HG03442 (cell line): ENCODE data around the gene GABRE.

Source experiments
- ATAC-seq: cut with Tn5 transposase; IDR thresholded peaks from one replicate; pipeline ENCODE4 v1.9.1; 2021; ENCODE audit warnings: mild to moderate bottlenecking, moderate library complexity; ENCODE audit not compliant: unreplicated experiment

GABRE gene

GRCh38 chrX:151974336-151975227 is at the start of gene GABRE:
GABRE (minus strand) TSS chrX:151974676; CDS start chrX:151974625, 51 bp downstream.
- ATAC-seq, result no peak

DNA sequence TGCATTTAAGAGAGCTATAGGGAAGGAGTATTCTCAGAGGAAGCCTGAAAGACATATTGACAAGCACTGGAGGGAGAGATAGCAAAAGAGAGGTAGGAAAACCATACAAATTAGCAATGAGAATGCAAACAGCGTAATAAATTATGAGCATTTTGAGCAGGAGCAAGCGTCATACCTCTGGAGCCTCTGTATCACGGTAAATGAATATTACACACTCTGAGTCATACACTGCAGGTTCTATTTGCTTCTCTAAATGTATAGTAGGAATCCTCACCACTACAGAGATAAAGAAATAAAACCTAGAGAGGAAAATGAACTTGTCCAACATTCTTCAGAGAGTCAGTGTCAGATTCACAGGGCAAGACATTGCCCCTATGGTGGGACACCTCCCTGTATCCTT is 46.4 kb upstream of the GABRE start:
- no peak for ATAC-seq

DNA sequence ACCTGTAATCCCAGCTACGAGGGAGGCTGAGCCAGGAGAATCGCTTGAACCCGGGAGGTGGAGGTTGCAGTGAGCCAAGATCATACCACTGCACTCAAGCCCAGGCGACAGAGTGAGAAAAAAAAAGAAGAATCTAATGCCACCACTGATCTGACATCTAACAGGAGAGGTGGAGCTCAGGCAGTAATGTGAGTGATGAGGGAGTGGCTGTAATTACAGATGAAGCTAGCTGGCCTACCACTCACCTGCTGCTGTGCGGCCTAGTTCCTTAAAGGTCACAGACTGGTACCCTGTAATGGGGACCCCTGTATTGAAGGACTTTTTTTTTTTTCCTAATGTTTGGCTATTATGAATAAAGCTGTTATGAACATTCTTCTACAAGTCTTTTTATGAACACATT is 25.3 kb upstream of the GABRE start:
- ATAC-seq, result no peak

- no peak for ATAC-seq
Measured at GRCh38 chrX:151997539-151997938, 23.1 kb upstream of the GABRE start.

- no peak for ATAC-seq
Measured at GRCh38 chrX:151996347-151996746, 21.9 kb upstream of the GABRE start.

- ATAC-seq, result no peak
Measured at GRCh38 chrX:151994476-151994875, 20.0 kb upstream of the GABRE start.

DNA sequence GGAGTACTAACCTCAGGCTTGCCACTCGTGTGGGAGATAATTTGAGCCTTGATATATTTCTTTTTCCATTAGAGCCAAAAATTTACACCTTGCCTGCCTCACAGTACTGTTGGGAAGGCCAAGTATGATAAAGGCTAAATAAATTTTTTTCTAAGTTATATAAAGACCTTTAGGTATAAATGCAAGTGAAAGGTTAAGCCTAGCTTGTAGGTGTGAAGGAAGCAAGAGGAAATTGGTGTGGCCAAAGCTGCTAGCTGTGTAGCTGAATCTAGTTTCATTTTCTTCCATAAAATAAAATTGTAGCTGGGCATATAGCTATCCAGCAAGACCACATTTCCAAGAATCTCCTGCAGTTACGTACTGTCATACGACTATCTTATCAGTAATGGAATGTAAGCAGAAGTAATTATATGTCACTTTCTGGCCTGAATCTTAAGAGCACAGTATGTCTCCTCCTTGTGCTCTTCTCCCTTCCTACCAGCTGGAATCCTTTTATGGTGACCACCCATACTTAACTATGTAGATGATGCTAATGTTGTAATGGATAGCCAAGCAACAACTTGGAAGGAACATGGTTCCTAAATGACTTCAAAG is 14.3 kb upstream of the GABRE start:
- no peak for ATAC-seq

DNA sequence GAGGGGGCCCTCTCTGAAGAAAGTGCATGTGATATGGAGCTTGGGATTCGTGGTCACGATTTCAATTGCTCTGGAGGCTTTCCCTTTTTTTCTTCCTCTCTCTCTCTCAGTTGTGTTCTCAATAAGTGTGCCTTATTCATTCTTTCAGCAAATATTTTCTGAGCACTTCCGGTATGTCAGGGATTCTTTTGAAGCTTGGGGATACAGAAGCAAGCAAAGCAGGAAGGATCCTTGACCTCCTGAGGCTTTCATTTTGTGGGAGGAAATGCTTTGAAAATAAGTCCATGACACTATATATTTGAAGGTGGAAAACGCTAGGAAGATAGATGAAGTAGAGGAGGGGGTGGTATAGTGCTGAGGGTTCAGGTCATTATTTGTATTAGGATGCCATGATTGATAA is 12.6 kb upstream of the GABRE start:
- no peak for ATAC-seq

- ATAC-seq, result no peak
Measured at GRCh38 chrX:151985955-151986354, 11.5 kb upstream of the GABRE start.

DNA sequence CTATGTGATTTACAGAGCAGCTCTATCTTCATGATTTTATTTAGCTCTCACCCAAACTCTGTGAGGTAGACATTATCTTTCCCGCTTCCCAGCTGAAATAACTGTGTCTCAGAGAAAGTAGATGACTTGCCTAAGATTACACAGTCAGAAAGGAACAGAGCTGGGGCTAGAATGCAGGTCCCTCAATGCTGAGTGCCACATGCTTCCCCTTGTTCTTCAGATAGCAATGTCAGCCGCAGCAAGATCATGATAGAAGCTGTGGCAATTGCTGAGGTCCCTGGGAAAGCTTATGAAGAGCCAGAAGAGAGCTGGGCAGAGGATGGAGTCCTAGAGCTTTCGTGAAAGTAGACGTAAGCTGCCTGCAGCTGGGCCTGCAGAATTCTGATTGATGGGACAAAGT is 11.1 kb upstream of the GABRE start:
- no peak for ATAC-seq

GRCh38 chrX:151984902-151985301 is 10.4 kb upstream of the GABRE start:
- no peak for ATAC-seq

- ATAC-seq, result no peak
Measured at GRCh38 chrX:151984328-151984727, 9.9 kb upstream of the GABRE start.

DNA sequence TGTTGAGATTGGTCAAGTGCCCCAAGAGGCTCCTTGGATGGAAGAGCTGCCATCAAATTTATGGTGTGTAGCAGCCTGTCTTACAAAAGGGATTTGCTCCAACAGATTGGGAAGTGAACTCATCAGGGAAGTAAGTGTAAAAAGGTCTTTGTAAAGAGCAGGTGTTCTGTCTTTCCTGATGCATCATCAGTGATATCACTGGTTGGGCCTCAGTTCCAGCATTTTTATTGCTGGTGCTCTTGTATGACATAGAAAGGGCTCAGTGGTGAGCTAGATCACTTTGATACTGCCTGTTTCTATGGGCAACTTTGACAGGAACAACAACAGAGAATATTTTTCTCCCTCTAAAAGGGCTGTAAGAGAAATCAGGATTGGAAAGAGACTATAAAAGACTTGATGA is 8.7 kb upstream of the GABRE start:
- ATAC-seq, result no peak

- no peak for ATAC-seq
Measured at GRCh38 chrX:151982222-151982621, 7.7 kb upstream of the GABRE start.

DNA sequence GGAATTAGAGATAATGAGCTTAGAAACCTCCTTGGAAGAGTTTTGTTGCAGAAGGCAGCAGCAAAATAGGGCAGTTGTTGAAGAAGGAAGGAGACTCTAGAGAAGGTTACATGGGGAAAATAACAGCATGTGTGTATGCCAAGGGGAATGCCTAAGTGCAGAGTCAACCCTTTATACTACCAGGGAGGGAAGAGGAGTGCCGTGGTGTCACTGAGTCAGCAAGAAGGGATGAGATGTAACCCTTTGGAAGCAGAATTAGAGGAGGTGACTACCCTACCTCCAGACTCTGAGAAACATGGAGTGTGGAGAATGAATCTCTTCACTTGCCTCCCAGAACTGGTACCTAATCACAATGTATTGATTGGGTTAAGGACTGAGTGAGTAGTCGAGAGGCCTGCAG is 6.7 kb upstream of the GABRE start:
- no peak for ATAC-seq

GRCh38 chrX:151977923-151978322 is 3.4 kb upstream of the GABRE start:
- no peak for ATAC-seq

DNA sequence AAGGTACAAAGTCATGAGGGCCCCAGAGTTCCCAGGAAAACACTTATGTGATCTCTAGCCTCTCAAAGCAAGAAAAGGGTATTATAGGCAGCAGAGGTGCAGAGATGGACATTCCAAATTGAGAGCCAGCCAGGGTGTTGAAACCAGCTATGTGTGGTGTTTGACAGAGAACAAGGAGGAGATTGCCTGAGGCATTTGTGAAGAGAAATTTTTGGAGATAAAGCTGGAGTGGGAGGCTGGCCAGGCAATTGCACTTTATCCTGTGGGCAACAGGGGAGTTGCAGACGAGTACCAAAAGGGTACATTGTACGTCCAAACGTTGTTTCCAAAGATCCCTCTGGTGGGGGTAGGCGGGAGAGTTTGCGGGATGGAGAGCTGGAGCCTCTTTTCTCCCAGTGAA is 2.5 kb upstream of the GABRE start:
- ATAC-seq, result no peak

DNA sequence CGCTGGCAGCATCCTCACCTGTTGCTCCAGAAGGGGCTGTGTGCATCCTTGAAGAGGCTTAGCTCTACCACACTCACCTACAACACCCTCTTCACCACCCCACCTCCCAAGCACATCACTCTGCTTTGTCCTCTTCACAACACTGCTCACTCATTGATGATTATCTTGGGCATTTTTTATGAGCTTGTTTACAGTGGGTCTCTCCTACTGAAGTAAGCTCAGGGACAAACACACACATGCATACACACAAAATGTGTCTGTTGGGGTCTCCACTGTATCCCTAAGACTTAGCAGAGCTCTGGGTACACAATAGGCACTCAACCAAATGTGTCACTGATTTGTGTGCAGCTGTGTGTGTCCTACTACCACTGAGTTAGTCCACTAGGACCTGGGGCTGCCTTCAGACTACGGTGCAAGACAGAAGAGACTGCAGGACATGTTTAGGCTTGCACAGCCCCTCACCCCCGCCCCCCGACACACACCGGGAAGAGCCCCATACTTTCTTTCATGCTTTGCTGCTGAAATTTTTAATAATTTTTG is 1.3 kb upstream of the GABRE start:
- ATAC-seq, result no peak

GRCh38 chrX:151975228-151975593 is 735 bp upstream of the GABRE start:
- no peak for ATAC-seq

DNA sequence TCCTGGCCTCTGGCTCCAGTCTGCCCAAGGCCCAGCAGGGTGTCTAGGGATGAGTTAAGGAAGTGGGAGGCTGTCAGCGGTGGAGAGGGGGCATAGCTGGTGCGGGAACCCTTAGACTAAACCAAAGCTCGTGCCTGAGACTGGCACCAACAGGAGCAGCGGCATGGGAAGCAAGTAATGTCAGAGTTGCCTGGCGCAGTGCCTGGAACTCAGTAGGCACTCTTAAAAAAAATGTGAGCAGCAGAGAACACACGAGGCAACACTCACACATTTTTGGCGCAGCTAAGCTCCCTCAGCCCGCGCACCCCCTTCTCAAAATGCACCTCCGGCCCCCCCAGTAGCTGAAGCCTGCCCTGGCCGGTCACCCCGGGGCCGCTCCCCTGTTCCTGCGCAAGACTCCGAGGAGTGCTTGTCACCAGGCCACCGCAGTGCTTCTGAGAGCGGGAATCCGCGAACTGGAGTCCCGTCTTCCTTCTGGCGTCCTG is 583 bp downstream of the GABRE start:
- no peak for ATAC-seq

DNA sequence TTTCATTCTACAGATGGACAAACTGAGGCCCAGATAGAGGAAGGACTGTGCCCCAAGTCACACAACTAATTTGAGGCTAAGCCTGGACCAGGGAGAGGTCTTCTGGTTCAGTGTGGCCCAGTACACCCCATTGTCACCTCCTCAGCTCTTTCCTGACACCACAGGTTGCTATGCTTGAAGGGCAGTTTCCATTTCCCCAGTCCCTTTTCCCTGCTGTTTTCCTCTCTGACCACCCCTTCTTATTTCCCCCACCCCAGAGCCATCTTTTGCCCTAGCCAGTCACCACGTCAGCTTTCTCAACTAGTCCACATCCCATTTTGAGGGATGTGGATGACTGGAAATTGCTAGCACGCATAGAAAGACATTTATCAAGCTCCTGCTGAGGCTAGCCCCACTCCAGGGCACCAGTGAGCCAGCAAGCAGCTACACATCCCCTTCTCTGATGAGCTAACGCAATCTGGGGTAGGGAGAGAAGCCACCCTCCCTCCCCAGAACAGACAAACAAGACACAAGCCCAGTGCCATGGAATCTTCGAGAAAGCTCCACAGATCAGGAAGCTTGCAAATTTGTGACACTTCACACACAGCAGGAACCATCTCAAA is 1.3 kb downstream of the GABRE start:
- no peak for ATAC-seq

DNA sequence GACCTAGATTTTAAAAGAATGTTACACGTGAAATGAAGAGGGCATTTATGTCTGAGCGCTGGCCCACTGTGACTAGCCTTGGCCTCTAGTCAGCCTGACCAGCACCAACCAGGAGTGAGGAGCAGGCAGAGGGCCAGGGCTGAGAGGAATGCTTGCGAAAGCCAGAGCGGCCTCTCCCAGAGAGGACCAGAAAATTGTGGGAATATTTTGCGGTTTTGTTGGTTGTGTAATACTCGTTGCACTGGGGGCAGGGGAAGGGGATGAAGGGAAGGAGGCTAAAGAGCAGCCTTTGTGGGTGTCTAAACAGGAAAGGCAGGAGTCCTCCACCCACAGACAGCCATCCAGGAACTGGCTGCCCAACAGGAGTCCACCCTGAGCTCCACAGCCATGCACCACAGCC is 3.8 kb downstream of the GABRE start:
- ATAC-seq, result no peak
